Muscle of leg (tissue), 11 donors: ENCODE data around the gene ENTPD7. TPM values are rescaled to one million over a fixed set of nuclear protein-coding genes. Genes with fewer than 3 reads are reported as not detected.
"Not testable (repeated sequence)": the region's sequence is repeated elsewhere in the genome, so short reads cannot be mapped to it uniquely, and the experiment has no call there.

Experiments
- DNase-seq: peaks from one replicate; pipeline ENCODE4 v3.0.0; 2013
- H3K27ac ChIP-seq: one replicate; pipeline ENCODE4 v1.5.1; 2013; ENCODE audit warnings: mild to moderate bottlenecking, low read length, control low read depth
- H3K27me3 ChIP-seq: one replicate; pipeline ENCODE4 v1.6.1; 2013; ENCODE audit warnings: low read length; ENCODE audit not compliant: control insufficient read depth, insufficient read depth
- H3K36me3 ChIP-seq: one replicate; pipeline ENCODE4 v1.6.1; 2013; ENCODE audit warnings: low read length; ENCODE audit not compliant: control insufficient read depth, insufficient read depth
- H3K4me1 ChIP-seq: one replicate; pipeline ENCODE4 v1.6.1; 2013; ENCODE audit warnings: low read length; ENCODE audit not compliant: control insufficient read depth, insufficient read depth
- H3K4me3 ChIP-seq: one replicate; pipeline ENCODE4 v1.5.1; 2013; ENCODE audit warnings: low read length, control low read depth
- H3K9me3 ChIP-seq: replicated peaks from 2 replicates; pipeline ENCODE4 v1.6.1; 2013; ENCODE audit warnings: low read depth, low read length; ENCODE audit not compliant: control insufficient read depth
- WGBS: methylation state at CpG from one replicate; pipeline ENCODE4 v1.1.5; 2013; ENCODE audit warnings: missing lambda C conversion rate; ENCODE audit not compliant: insufficient coverage; 5-methylcytosine and 5-hydroxymethylcytosine counted together
- polyA plus RNA-seq, 8 donors: library from polyadenylated mRNA; unstranded; fragments of 120-200 nt; gene quantifications; one replicate each; pipeline versions ENCODE4 v1.2.1 to v1.2.3, GENCODE V29; 2013; ENCODE audit warnings: inconsistent platforms in 1 of 8, low replicate concordance in 1 of 8; ENCODE audit not compliant: insufficient read length in 8 of 8, insufficient read depth in 1 of 8
- total RNA-seq: library from RNA; stranded (reverse); fragments of 120-200 nt; gene quantifications from one replicate; pipeline ENCODE4 v1.2.4, GENCODE V29; 2013

Gene ENTPD7
- total and polyA plus RNA-seq, 9 donors: 3.4 to 4.9 (median 4.3) TPM

GRCh38 chr10:99714446-99714845 is 55.1 kb downstream of the ENTPD7 start:
- WGBS: 85% methylated on average over 4 of the region's 5 CpGs
- H3K4me1 ChIP-seq: no peaks in the 10 kb centered on the region
- DNase-seq: no peak
- no peak overlapping the region for H3K4me3 ChIP-seq
- no peaks in the 10 kb centered on the region for H3K27me3 ChIP-seq
- H3K36me3 ChIP-seq: peaks cover 44% of the 10 kb centered on the region
- H3K27ac ChIP-seq: no peak overlapping the region
- no peaks in the 10 kb centered on the region for H3K9me3 ChIP-seq

- Histone ChIP-seq H3K27ac (no peak overlapping the region), H3K4me3 (no peak overlapping the region), H3K36me3 (peaks cover 56% of the 10 kb centered on the region), H3K27me3 (no peaks in the 10 kb centered on the region), H3K9me3 (no peaks in the 10 kb centered on the region), H3K4me1 (no peaks in the 10 kb centered on the region)
- WGBS: no CpG with 5 or more reads among the region's 2 CpGs
- no peak for DNase-seq
These were observed 61.1 kb downstream of the ENTPD7 start for GRCh38 chr10:99720387-99720786.

GRCh38 chr10:99730026-99730425 is 70.7 kb downstream of the ENTPD7 start:
- Histone ChIP-seq H3K27me3 (no peaks in the 10 kb centered on the region), H3K36me3 (peaks cover 25% of the 10 kb centered on the region), H3K4me3 (no peak overlapping the region), H3K27ac (no peak overlapping the region), H3K4me1 (peaks cover 6% of the 10 kb centered on the region), H3K9me3 (no peaks in the 10 kb centered on the region)
- no peak for DNase-seq
- WGBS: 92% methylated on average over 1 of the region's 1 CpG

- Histone ChIP-seq H3K4me1 (peaks cover 6% of the 10 kb centered on the region), H3K36me3 (peaks cover 13% of the 10 kb centered on the region), H3K9me3 (no peaks in the 10 kb centered on the region), H3K4me3 (peak overlapping the region; percentile 93), H3K27ac (peak overlapping the region; percentile 98), H3K27me3 (no peaks in the 10 kb centered on the region)
- DNase-seq: no peak
- 0% methylated on average over 13 of the region's 16 CpGs for WGBS
These were observed 72.2 kb downstream of the ENTPD7 start for GRCh38 chr10:99731306-99732032.

GRCh38 chr10:99732033-99732842 is 72.9 kb downstream of the ENTPD7 start, which contains the start of the genes COX15 and CUTC:
COX15 (minus strand) TSS chr10:99732127; CDS start chr10:99732049, 78 bp downstream.
CUTC (plus strand) TSS chr10:99732234; CDS start chr10:99732349, 115 bp downstream.
- Histone ChIP-seq H3K36me3 (peaks cover 13% of the 10 kb centered on the region), H3K4me1 (peaks cover 6% of the 10 kb centered on the region), H3K4me3 (peak within 1 kb of the TSS; percentile 93), H3K27me3 (no peaks in the 10 kb centered on the region), H3K9me3 (no peaks in the 10 kb centered on the region), H3K27ac (peak within 1 kb of the TSS; percentile 98)
- peak; percentile 99 for DNase-seq
- under 1% methylated on average over 71 of the region's 73 CpGs for WGBS

GRCh38 chr10:99733366-99733765 is 74.1 kb downstream of the ENTPD7 start:
- no peak overlapping the region for H3K4me3 ChIP-seq
- H3K9me3 ChIP-seq: no peaks in the 10 kb centered on the region
- DNase-seq: no peak
- no peaks in the 10 kb centered on the region for H3K27me3 ChIP-seq
- peaks cover 15% of the 10 kb centered on the region for H3K36me3 ChIP-seq
- H3K4me1 ChIP-seq: peaks cover 6% of the 10 kb centered on the region
- 86% methylated on average over 8 of the region's 8 CpGs for WGBS
- H3K27ac ChIP-seq: no peak overlapping the region

- H3K4me3 ChIP-seq: not testable (repeated sequence)
These were observed 74.8 kb downstream of the ENTPD7 start for GRCh38 chr10:99734111-99734510.

GRCh38 chr10:99740260-99740659 is 81.0 kb downstream of the ENTPD7 start:
- no CpG with 5 or more reads among the region's 2 CpGs for WGBS
- H3K36me3 ChIP-seq: peaks cover 33% of the 10 kb centered on the region
- H3K4me3 ChIP-seq: no peak overlapping the region
- DNase-seq: no peak
- H3K27ac ChIP-seq: no peak overlapping the region
- H3K9me3 ChIP-seq: peaks cover 8% of the 10 kb centered on the region
- no peaks in the 10 kb centered on the region for H3K4me1 ChIP-seq
- H3K27me3 ChIP-seq: no peaks in the 10 kb centered on the region

More at GRCh38 chr10:99734111-99734510, 74.8 kb downstream of the ENTPD7 start:
- not testable (repeated sequence) for H3K27me3 ChIP-seq, H3K9me3 ChIP-seq, H3K27ac ChIP-seq, H3K4me1 ChIP-seq, DNase-seq
- WGBS: 73% methylated on average over 3 of the region's 10 CpGs
- peaks cover 15% of the 10 kb centered on the region for H3K36me3 ChIP-seq

- DNase-seq: no peak
- Histone ChIP-seq H3K4me3 (no peak overlapping the region), H3K9me3 (peaks cover 8% of the 10 kb centered on the region), H3K36me3 (peaks cover 36% of the 10 kb centered on the region), H3K27ac (no peak overlapping the region), H3K27me3 (no peaks in the 10 kb centered on the region), H3K4me1 (no peaks in the 10 kb centered on the region)
- 100% methylated on average over 2 of the region's 3 CpGs for WGBS
These were observed 81.7 kb downstream of the ENTPD7 start for GRCh38 chr10:99740933-99741559.

GRCh38 chr10:99742254-99742653 is 82.9 kb downstream of the ENTPD7 start:
- Histone ChIP-seq H3K4me1 (no peaks in the 10 kb centered on the region), H3K4me3 (no peak overlapping the region)

More at GRCh38 chr10:99742254-99742653, 82.9 kb downstream of the ENTPD7 start:
- no peak for DNase-seq
- Histone ChIP-seq H3K36me3 (peaks cover 39% of the 10 kb centered on the region), H3K9me3 (peaks cover 8% of the 10 kb centered on the region), H3K27ac (no peak overlapping the region), H3K27me3 (no peaks in the 10 kb centered on the region)
